Limb (tissue), 2 donors: ENCODE data around the gene SERPINA1.

ENCODE experiments used
- DNase-seq, 2 donors: peaks; one replicate each; pipeline ENCODE4 v3.0.0-alpha.2; 2016; ENCODE audit errors: extremely low spot score in 2 of 2

SERPINA1 gene

DNA sequence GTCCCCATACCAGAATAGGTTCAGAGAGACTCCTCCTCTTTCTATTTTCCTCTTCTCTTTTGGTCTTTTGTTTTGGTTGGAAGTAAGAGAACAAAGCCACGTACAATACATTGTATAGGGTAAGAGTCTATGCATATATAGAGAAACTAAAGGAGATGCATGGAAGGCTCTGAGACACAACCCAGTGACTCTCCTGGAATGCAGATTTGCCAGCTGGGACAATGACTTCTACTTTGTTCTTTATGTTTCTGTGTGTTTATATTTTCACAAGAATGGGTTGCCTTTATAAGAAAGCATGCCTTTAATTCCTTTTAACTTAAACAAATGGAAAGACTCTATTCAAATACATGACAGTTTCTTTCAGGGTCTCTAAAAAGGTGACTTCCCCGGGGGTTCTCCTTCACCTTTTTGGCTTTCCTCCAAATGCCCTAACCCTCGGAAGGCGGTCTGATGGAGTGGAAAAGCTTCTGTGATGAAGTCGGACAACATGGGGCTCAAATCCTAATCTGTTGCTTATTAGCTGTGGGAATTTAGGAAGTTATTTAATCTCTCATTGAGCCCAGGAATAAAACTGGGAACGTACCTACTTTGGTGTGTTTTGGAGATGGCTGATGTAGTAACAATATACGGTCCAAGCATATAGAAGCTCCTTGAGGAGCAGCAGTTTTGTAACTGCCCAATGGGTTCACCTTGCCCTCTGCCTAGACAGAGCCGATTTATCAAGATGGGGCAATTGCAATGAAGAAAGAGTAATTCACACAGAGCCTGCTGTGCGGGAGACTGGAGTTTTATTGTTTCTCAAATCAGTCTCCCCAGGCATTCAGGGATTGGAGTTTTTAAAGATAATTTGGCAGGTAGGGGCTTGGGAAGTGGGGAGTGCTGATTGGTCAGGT, 9.1 kb upstream of the SERPINA1 start:
- DNase-seq, result no peak

GRCh38 chr14:94396628-94397225, 8.3 kb upstream of the SERPINA1 start:
- no peak for DNase-seq

- no peak for DNase-seq
Observed at GRCh38 chr14:94395888-94396574, 7.6 kb upstream of the SERPINA1 start.

DNA sequence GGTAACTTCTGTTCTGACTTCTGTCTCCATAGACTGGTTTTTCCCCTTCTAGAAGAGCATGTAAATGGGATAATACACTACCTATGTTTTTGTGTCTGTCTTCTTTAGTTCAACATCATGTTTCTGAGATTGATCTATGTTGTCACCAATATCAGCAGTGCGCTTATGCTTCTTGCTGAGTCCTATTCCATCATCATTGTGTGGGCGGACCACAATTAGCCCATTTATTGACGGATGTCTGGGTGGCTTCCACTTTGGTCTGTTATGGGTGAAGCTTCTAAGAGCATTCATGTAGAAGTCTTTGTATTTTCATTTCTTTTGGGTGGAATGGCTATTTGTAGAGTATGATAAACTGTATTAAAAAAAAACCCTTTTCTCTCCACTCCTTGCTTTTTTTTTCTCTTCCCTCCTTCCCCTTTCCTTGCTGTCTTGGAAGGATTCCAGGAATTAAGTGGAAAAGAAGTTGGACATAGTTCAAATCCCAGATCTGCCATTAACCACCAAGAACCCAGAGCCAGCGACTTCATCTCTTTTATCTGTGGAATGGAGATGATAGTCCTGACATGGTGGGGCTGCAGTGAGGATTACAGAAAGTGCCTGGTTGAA, 7.0 kb upstream of the SERPINA1 start:
- no peak for DNase-seq

- DNase-seq, result no peak
Observed at GRCh38 chr14:94394581-94395207, 6.3 kb upstream of the SERPINA1 start.

DNA sequence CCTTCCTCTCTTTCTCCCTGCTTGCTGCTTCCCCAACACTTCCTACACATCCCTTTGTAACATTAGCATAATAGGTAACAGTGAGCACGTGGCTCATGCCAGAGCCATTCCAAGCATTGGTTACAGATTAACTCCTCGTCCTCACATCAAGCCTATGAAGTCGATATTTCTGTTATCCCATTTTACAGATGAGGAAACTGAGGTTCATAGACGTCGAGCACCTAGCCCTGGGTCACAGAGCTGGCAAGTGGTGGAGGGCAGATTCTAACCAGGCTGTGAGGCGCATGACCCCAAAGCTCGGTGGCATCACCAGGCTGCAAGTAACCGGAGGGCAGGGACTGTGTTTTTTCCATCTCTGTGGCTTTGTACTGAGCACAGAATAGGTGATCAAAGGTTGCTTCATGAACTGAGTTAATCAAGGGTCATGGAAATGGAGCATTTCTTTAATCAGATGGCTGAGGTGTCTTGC, 5.7 kb upstream of the SERPINA1 start:
- DNase-seq, result no peak

DNA sequence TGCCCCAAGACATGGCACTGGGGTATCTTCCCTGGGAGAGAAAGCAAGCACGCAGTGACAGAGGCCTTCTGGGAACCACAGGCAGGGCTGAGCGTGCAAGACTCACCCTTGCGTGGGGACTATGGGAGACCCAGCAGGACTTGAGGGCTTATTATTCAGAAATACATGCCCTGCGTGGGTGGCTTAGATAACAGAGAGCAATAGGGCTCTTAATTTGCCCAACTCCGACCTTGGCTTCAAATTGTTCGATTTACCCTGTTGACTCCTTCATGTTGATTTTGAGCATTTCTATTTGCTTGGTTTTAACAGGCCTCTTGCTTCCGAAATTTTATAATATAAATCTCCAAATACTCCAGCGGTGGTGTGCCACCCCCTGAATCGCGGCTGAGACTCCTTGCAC, 5.1 kb upstream of the SERPINA1 start:
- no peak for DNase-seq

DNA sequence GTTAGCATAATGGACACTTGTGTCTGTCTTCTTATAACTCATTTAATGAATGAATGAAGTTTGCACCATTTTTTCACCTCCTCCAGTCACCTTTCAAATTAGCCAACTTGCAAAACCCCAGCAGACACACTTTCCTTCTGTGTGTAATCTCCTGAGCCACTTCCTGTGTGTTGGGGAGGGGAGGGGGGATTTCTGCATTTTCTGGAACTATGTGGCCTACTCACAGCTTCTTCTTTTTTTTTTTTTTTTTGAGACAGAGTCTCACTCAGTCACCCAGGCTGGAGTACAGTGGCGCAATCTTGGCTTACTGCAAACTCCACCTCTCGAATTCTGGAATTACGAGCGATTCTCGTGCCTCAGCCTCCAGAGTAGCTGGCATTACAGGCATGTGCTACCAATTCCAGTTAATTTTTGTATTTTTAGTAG, 4.1 kb upstream of the SERPINA1 start:
- DNase-seq, result no peak

GRCh38 chr14:94391281-94391975, 3.0 kb upstream of the SERPINA1 start:
- no peak for DNase-seq

DNA sequence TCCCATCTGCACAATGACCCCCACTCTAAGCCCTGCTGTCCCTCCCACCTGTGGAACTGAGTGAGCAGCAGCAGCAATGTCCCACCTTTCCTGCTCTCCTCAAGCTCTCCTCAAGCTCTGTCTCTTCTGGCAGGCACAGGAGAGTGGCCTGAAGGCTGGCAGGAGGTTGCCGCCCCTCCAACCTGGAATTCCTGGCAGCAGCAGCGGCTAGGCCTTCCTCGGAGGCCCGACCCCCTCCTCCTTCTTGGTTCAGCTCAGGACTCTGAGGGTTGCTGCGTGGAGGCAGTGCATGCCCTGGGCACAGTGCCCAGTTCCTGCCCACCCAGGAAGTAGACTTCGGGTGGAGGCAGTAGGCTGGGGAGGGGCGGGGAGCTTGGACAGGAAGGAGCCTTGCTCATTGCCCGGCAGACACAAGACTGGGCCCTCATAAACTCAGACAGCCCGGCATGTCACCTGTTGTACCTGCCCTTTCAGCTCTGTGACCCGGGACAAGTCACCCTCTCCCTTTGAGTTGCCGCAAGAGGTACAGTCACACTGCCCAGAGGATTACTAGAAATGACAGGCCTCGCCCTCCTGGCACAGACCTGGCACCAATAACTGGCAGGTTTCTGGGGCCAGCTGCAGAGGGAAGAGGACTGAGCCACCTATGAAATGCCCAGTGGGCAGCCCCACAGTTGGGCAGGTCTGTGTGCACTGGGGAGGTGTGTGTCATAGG, 2.1 kb upstream of the SERPINA1 start:
- DNase-seq, result no peak

GRCh38 chr14:94389731-94390371, 1.4 kb upstream of the SERPINA1 start:
- no peak for DNase-seq

DNA sequence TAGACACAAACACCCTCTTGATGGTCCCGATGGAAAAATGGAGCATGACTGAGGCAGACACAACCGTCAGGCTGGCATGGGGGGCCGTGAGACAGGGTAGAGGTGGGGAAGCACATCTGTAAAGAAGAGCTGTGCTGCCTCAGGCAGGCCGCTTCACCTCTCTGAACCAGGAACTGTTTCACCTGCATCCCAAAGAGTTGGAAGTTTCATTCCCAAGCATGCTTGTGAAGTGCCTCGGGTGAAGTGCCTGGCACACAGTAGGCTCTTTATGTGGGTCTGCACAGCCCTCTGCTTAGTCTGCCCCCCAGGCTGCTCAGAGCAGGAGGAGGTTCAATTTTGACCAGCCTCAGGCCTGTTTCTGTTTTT, 685 bp upstream of the SERPINA1 start:
- no peak for DNase-seq

DNA sequence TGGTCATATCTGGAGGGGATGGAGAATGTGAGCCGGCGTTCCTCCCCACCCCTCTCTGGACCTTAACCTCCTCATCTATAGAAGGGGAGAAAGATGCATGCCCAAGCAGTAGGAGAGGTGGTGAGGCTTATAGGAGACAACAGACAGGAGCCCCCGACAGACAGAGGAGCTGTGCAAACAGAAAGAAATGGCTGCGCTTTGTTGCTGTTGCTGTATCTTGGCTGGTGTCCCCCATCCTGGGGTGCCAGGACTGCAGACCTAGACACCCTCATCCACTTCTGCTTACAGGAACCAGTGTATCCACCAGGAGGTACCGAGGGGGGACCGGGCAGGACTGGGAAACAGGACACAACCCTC, 397 bp downstream of the SERPINA1 start:
- no peak for DNase-seq

DNA sequence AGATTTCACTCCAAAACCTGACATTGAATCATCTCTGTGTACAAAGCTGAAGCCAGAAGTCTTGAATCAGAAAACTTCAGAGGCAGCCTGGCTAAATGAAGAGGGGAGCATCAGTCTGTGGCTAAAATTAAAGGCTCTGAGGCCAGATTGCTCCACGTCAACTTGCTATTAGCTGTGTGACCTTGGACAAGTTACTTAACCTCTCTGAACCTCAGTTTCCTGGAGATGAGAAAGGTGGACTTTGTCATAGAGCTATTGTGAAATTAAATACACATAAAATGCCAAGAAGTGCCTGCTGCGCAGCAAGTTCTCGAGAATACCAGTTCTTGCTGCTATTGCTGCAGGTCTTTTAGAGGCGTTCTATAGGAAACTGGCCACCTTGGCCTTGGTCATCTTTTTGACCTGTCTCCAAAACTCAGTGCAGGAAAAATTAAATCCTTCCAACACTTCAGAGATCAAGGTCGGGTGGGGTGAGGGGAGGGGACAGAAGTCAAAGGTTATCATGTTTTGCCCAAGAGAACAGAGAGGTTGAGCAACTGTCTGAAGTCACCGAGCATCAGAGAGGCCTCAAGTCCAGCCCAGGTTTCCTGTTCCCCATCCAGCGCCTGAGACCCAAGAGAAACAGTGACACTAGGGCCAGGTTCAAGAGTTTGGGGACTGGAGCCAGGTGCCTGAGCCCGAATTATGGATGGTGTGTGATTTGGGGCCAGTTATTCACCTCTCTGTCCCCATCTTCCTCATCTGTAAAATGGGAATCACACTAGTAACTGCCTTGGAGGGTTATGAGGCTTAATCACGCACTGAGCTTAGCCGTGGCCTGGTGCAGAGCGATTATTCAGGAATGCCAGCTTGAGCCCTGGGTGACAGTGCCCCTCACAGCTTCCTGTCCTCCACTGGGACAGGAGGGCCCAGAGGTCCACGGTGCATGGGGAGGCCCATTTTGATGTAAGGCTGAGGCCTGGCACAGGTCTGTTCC, 1.1 kb downstream of the SERPINA1 start:
- DNase-seq, result no peak

DNA sequence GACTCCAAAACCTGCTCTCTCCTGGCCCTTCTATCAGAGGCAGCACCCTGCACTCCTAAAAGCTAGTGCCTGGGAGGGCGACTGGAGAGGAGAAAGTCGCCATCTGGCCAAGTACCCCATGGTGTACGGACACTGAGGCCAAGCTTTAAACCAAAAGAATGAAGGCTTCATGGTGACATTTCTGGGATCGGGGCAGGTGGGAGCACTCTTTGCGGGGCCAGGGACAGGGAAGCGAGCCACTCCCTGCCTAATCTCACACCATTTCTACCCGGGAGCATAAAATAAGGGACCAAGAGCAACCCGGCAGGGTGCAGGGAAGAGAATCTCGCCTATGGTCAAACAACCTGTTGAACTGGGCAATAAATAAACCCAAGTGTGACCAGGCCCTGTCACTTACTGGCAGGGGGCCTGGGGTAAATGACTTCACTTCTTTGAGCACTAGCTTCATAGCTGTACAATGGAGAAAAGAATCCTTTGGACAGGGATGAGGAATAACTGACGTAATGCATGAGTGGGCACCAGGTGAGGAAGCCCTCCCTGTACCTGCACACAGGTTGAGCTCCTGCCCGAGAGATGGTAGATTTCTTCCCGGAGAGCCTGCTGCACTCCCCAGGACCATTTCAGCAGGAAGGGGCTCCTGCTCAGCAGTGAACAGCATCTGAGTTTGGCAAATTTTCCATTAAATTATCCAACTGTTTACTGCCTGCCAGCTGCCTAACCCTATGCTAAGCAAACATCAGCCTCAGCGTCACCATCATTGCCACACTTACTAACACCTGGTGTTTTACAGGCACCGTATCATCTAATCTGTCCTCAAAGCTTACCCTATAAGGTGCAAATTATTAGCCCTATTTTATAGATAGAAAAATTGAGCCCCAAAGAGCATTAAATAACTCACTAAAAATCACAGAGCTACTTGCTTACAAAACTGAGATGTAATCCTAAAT, 2.0 kb downstream of the SERPINA1 start:
- no peak for DNase-seq

- no peak for DNase-seq
Observed at GRCh38 chr14:94385553-94386057, 2.8 kb downstream of the SERPINA1 start.

DNA sequence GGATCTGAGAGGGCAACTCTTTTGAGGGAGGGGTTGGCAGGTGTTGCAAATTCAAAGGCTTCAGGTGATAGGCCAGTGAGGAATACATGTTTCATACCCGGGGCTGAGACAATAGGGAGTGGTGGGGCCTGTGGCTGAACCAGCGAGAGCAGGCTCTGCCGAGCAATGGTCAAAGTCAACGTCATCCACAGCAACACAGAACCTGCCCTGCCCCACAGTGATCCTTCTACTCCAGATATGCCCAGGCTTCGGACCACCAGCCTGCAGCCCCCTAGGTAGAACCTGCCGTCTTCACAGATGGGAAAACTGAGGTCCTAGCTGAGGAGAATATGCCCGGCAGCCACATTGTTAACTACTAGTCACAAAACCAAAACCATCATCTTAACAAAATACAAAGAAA, 4.1 kb downstream of the SERPINA1 start:
- peak in 1 of 2 donors; percentile 4 for DNase-seq
